Measurements from ENCODE around the gene TBC1D22A. TPM values are rescaled to one million over a fixed set of nuclear protein-coding genes. Genes with fewer than 3 reads are reported as not detected.

TBC1D22A gene
- polyA plus RNA-seq, 1 experiment: 19.8 TPM

DNA sequence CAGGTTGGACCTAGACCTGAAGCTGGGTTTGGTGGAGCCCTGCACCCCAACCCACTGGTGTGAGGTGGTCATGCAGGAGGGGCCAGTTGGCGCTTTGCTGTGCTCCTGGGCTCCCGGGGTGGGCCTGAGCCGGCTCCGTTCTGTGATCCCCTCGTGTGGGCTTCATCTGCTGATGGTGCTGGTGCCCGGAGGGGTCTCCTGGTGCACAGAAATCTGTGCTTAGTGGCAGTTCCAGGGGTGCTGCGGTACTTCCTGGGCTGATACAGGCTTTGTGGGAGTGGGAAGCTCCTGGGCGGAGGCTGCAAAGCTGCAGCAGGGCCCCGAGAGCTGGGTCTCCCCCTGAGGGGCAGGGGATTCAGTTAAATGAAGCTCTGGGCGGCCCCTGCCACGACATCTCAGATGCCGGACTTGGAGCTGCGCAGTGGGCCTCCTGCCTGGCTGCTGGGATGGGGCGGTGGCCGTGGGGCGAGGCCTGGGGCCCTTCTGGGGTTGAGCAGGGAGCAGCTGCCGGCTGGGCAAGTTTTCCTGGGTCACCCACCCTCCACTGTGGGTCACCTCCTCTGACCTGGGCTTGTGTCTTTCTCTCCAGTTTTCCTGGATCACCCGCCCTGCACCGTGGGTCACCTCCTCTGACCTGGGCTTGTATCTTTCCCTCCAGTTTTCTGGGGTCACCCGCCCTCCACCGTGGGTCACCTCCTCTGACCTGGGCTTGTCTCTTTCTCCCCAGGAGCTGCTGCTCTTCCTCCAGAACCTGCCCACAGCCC lies 410.5 kb downstream of the TBC1D22A start:
- Histone ChIP-seq H3K4me3 (ENCODE audit: low read depth, low read length) (no peak overlapping the region), H3K27me3 (ENCODE audit: control insufficient read depth, insufficient read depth, low read length) (no peaks in the 10 kb centered on the region), H3K9me3 (ENCODE audit: control insufficient read depth, insufficient read depth, low read length) (peaks cover 19% of the 10 kb centered on the region; the same call in 1 of the 2 replicates), H3K27ac (ENCODE audit: low read depth, low read length) (no peak overlapping the region)
- POLR2A ChIA-PET: no interaction called here
- no peak for DNase-seq (ENCODE audit: low read depth, low spot score)
- CTCF ChIA-PET: no interaction called here
- TF ChIP-seq, protein P1, sequence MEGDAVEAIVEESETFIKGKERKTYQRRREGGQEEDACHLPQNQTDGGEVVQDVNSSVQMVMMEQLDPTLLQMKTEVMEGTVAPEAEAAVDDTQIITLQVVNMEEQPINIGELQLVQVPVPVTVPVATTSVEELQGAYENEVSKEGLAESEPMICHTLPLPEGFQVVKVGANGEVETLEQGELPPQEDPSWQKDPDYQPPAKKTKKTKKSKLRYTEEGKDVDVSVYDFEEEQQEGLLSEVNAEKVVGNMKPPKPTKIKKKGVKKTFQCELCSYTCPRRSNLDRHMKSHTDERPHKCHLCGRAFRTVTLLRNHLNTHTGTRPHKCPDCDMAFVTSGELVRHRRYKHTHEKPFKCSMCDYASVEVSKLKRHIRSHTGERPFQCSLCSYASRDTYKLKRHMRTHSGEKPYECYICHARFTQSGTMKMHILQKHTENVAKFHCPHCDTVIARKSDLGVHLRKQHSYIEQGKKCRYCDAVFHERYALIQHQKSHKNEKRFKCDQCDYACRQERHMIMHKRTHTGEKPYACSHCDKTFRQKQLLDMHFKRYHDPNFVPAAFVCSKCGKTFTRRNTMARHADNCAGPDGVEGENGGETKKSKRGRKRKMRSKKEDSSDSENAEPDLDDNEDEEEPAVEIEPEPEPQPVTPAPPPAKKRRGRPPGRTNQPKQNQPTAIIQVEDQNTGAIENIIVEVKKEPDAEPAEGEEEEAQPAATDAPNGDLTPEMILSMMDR (IDR thresholded peaks at IDR 0.05; ENCODE audit: low read depth, low read length): no peak

DNA sequence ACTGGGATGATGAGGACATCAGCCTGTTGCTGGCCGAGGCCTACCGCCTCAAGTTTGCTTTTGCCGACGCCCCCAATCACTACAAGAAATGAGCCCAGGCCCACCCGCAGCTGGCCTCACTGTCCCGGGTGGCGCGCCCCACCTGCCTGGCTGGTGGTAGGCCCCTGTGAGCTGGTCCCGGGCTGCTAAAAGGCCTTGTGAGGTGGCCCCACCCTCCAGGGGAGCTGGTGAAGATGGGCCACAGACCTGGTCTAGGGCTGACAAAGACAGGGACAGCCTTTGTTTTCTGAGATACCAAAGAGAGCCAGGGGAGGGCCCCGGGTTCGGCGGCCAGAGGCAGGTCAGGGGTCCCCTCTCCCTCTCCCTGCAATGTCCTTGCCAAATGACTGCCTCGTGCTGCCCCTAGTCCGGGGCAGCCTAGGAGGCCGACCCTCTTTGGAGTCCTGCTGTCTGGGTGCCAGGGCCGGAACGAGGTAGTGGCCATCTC lies 411.1 kb downstream of the TBC1D22A start:
- no peak for DNase-seq (ENCODE audit: low read depth, low spot score)

GRCh38 chr22:47174096-47174495 lies 411.6 kb downstream of the TBC1D22A start:
- TF ChIP-seq, protein P1 (IDR thresholded peaks at IDR 0.05; ENCODE audit: low read depth, low read length): no peak
- DNase-seq (ENCODE audit: low read depth, low spot score): no peak
- Histone ChIP-seq H3K4me3 (ENCODE audit: low read depth, low read length) (no peak overlapping the region), H3K27ac (ENCODE audit: low read depth, low read length) (no peak overlapping the region), H3K9me3 (ENCODE audit: control insufficient read depth, insufficient read depth, low read length) (peaks cover 19% of the 10 kb centered on the region; the same call in 1 of the 2 replicates), H3K27me3 (ENCODE audit: control insufficient read depth, insufficient read depth, low read length) (no peaks in the 10 kb centered on the region)
- POLR2A ChIA-PET: no interaction called here
- CTCF ChIA-PET: no interaction called here

More for the DNA sequence above, 411.1 kb downstream of the TBC1D22A start:
- TF ChIP-seq, protein P1 (IDR thresholded peaks at IDR 0.05; ENCODE audit: low read depth, low read length): no peak
- H3K27me3 ChIP-seq (ENCODE audit: control insufficient read depth, insufficient read depth, low read length): no peaks in the 10 kb centered on the region
- POLR2A ChIA-PET: no interaction called here
- no peak overlapping the region for H3K27ac ChIP-seq (ENCODE audit: low read depth, low read length)
- no peak overlapping the region for H3K4me3 ChIP-seq (ENCODE audit: low read depth, low read length)
- peaks cover 19% of the 10 kb centered on the region; the same call in 1 of the 2 replicates for H3K9me3 ChIP-seq (ENCODE audit: control insufficient read depth, insufficient read depth, low read length)
- CTCF ChIA-PET: no interaction called here

GRCh38 chr22:47174671-47175112 lies 412.2 kb downstream of the TBC1D22A start:
- TF ChIP-seq, protein P1 (IDR thresholded peaks at IDR 0.05; ENCODE audit: low read depth, low read length): no peak
- Histone ChIP-seq H3K9me3 (ENCODE audit: control insufficient read depth, insufficient read depth, low read length) (peaks cover 19% of the 10 kb centered on the region; the same call in 1 of the 2 replicates), H3K4me3 (ENCODE audit: low read depth, low read length) (no peak overlapping the region), H3K27me3 (ENCODE audit: control insufficient read depth, insufficient read depth, low read length) (no peaks in the 10 kb centered on the region), H3K27ac (ENCODE audit: low read depth, low read length) (peak overlapping the region; percentile 73)
- ChIA-PET POLR2A (interaction anchor here (0.6 kb wide), 2 partner anchors 155 to 283 kb away, joined by 5 to 7 read pairs; no protein-coding TSS in a partner anchor), CTCF (no interaction called here)
- no peak for DNase-seq (ENCODE audit: low read depth, low spot score)

Data from AG04450 (cell line).